Astrocyte of the spinal cord (primary cell): ENCODE results near the gene CDK5RAP3.
"Not testable (repeated sequence)": the region's sequence is repeated elsewhere in the genome, so short reads cannot be mapped to it uniquely, and the experiment has no call there.

Experiments used
- DNase-seq: peaks from one replicate; pipeline ENCODE4 v3.0.0; 2011; ENCODE audit warnings: low read depth, low spot score
- H3K4me3 ChIP-seq: 2 replicates; pipeline ENCODE4 v1.5.1; 2011; ENCODE audit warnings: low read depth, mild to moderate bottlenecking, low read length, moderate library complexity
- CTCF ChIP-seq: IDR thresholded peaks from 2 replicates; pipeline ENCODE4 v1.5.1; 2012; ENCODE audit warnings: low read depth, mild to moderate bottlenecking, low read length, inconsistent platforms
- in situ Hi-C: cut with HindIII; loops from 2 replicates; pipeline ENCODE4 v1.10.0; 2017; ENCODE audit warnings: low sequenced_read_pairs

Gene CDK5RAP3

GRCh38 chr17:47929218-47930000 is 41.5 kb upstream of the CDK5RAP3 start:
- no peak for TF ChIP-seq CTCF
- no peak overlapping the region for H3K4me3 ChIP-seq
- in situ Hi-C loops, result no loop called here
- DNase-seq, result no peak

DNA sequence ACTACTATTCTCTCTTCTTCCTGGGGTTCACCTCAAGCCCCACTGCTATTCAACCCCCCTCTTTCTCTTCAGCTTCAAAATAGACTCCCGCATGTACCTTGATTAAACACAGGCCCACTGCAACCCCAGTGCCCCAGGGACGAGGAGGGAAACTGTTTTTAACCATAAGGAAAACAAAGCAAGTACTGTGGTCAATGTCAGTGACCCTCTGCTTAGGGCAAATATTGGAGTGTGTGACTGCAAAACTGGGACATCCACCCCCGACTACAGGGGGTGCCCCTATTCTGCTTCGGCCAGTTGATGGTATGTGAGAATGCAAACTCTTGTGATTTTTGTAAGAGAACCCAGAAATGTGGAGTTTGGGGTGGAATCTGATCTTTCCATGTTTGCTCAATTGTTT is 39.1 kb upstream of the CDK5RAP3 start:
- no peak overlapping the region for H3K4me3 ChIP-seq
- in situ Hi-C loops, result no loop called here
- no peak for TF ChIP-seq CTCF
- no peak for DNase-seq

DNA sequence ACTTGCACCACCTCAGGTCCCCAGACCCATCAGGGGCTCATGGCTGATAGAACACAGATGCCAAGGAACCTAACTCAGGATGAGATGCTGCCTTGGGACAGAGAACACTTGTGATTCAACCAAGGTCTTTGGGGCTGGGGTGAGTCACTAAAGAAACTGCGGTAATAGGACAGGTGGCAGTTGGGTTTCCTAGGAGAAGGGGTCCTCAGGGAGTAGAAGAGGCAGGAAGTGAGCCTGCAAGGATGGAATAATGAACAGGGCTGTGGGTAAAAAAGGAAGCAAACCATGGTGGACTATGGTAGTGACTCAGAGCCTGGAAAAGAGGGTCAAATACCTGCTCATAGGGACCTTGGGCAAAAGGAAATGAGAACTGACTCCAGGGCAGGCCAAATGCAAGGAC is 36.1 kb upstream of the CDK5RAP3 start:
- no peak for TF ChIP-seq CTCF
- H3K4me3 ChIP-seq, result no peak overlapping the region
- in situ Hi-C loops, result no loop called here
- DNase-seq, result peak; percentile 38

DNA sequence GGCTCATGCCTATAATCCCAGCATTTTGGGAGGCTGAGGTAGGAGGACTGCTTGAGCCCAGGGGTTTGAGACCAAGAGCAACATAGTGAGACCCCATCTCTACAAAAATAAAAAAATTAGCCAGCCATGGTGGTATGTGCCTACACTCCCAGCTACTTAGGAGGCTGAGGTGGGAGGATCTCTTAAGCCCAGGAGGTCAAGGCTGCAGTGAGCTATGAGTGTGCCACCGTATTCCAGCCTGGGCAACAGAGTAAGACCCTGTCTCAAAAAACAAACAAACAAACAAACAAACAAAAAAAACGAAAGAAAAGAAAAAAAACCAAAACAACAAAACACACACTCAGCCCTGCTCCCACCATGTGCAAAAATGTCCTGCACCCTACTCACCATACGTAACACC is 35.4 kb upstream of the CDK5RAP3 start:
- H3K4me3 ChIP-seq, DNase-seq, in situ Hi-C loops: not testable (repeated sequence)

GRCh38 chr17:47935961-47936360 is 35.0 kb upstream of the CDK5RAP3 start:
- no peak for TF ChIP-seq CTCF
- in situ Hi-C loops, result no loop called here
- peak; percentile 32 for DNase-seq
- no peak overlapping the region for H3K4me3 ChIP-seq

- in situ Hi-C loops, result no loop called here
- H3K4me3 ChIP-seq, result no peak overlapping the region
Observed at GRCh38 chr17:47937941-47938340, 33.0 kb upstream of the CDK5RAP3 start.

More at GRCh38 chr17:47937941-47938340, 33.0 kb upstream of the CDK5RAP3 start:
- no peak for DNase-seq
- no peak for TF ChIP-seq CTCF
